Activated CD8-positive, alpha-beta memory T cell treated with anti-CD3 and anti-CD28 coated beads, Interleukin-2, amount 10 ng/mL, durations not matched to agents 7 days and 5 days (primary cell): ENCODE measurements around the gene STX17. TPM values are rescaled to one million over a fixed set of nuclear protein-coding genes. Genes with fewer than 3 reads are reported as not detected.
"Not testable (repeated sequence)": the region's sequence is repeated elsewhere in the genome, so short reads cannot be mapped to it uniquely, and the experiment has no call there.

Experiments used
- ATAC-seq: fragments of 150-1000 bp; cut with Tn5 transposase; one replicate; pipeline ENCODE4 v1.10.0; 2021; ENCODE audit warnings: moderate library complexity
- CTCF ChIA-PET: fragments of 350-600 bp; sonication (Branson Sonifier 250); formaldehyde crosslinking; loops from one replicate; lab custom pipeline; 2021; ENCODE audit warnings: antibody characterized with exemption; lab: Charles Lee
- DNase-seq: peaks from one replicate; pipeline ENCODE4 v3.0.0-alpha.2; 2020
- H3K27ac Mint-ChIP-seq: one replicate; pipeline ENCODE4 v1.8.0; 2021; ENCODE audit warnings: mild to moderate bottlenecking, mixed read lengths
- H3K27me3 Mint-ChIP-seq: one replicate; pipeline ENCODE4 v1.8.0; 2021; ENCODE audit warnings: mixed read lengths
- H3K36me3 Mint-ChIP-seq: one replicate; pipeline ENCODE4 v1.8.0; 2021; ENCODE audit warnings: mild to moderate bottlenecking, mixed read lengths
- H3K4me1 Mint-ChIP-seq: one replicate; pipeline ENCODE4 v1.8.0; 2021; ENCODE audit warnings: mixed read lengths
- H3K4me3 Mint-ChIP-seq: one replicate; pipeline ENCODE4 v1.8.0; 2021; ENCODE audit warnings: mild to moderate bottlenecking, moderate library complexity, mixed read lengths
- H3K9me3 Mint-ChIP-seq: one replicate; pipeline ENCODE4 v1.8.0; 2022; ENCODE audit warnings: low read depth, mixed read lengths
- total RNA-seq, 2 experiments: library from RNA; stranded (reverse); gene quantifications; one replicate each; pipeline ENCODE4 v1.2.3, GENCODE V29; 2021

STX17 gene
- total RNA-seq, 2 experiments from 2014 or later: 32.0 to 37.0 TPM

GRCh38 chr9:99955606-99956005 is 49.2 kb downstream of the STX17 start:
- no peaks in the 10 kb centered on the region for H3K27me3 Mint-ChIP-seq
- DNase-seq: no peak
- no peak for ATAC-seq
- no peak overlapping the region for H3K4me3 Mint-ChIP-seq
- H3K36me3 Mint-ChIP-seq: peaks cover 30% of the 10 kb centered on the region
- CTCF ChIA-PET: no interaction called here
- no peaks in the 10 kb centered on the region for H3K9me3 Mint-ChIP-seq
- H3K27ac Mint-ChIP-seq: no peak overlapping the region
- H3K4me1 Mint-ChIP-seq: peaks cover 9% of the 10 kb centered on the region

- no peak overlapping the region for H3K4me3 Mint-ChIP-seq
- DNase-seq (no peak), ATAC-seq (no peak)
- H3K36me3 Mint-ChIP-seq: peaks cover 30% of the 10 kb centered on the region
- no peaks in the 10 kb centered on the region for H3K27me3 Mint-ChIP-seq
- CTCF ChIA-PET: interaction anchor here (0.7 kb wide), 1 partner anchor 31 kb away, joined by 3 read pairs; no protein-coding TSS in a partner anchor
- H3K9me3 Mint-ChIP-seq: no peaks in the 10 kb centered on the region
- H3K4me1 Mint-ChIP-seq: no peaks in the 10 kb centered on the region
- H3K27ac Mint-ChIP-seq: no peak overlapping the region
These were observed 56.3 kb downstream of the STX17 start for GRCh38 chr9:99962680-99963261.

GRCh38 chr9:99964336-99964735 is 57.9 kb downstream of the STX17 start:
- H3K27ac Mint-ChIP-seq: no peak overlapping the region
- CTCF ChIA-PET: interaction anchor here (1.4 kb wide), 1 partner anchor 153 kb away, joined by 3 read pairs; no protein-coding TSS in a partner anchor
- ATAC-seq (no peak), DNase-seq (no peak)
- H3K4me1 Mint-ChIP-seq: no peaks in the 10 kb centered on the region
- no peaks in the 10 kb centered on the region for H3K27me3 Mint-ChIP-seq
- no peak overlapping the region for H3K4me3 Mint-ChIP-seq
- H3K9me3 Mint-ChIP-seq: no peaks in the 10 kb centered on the region
- peaks cover 33% of the 10 kb centered on the region for H3K36me3 Mint-ChIP-seq

GRCh38 chr9:99966001-99966400 is 59.5 kb downstream of the STX17 start:
- no peaks in the 10 kb centered on the region for H3K27me3 Mint-ChIP-seq
- no peak for DNase-seq
- H3K4me1 Mint-ChIP-seq: no peaks in the 10 kb centered on the region
- H3K4me3 Mint-ChIP-seq: no peak overlapping the region
- peaks cover 36% of the 10 kb centered on the region for H3K36me3 Mint-ChIP-seq
- H3K27ac Mint-ChIP-seq: no peak overlapping the region
- ATAC-seq: no peak
- H3K9me3 Mint-ChIP-seq: no peaks in the 10 kb centered on the region
- CTCF ChIA-PET: no interaction called here

- H3K27me3 Mint-ChIP-seq: no peaks in the 10 kb centered on the region
- no peak overlapping the region for H3K27ac Mint-ChIP-seq
- CTCF ChIA-PET: no interaction called here
- ATAC-seq (no peak), DNase-seq (no peak)
- peaks cover 30% of the 10 kb centered on the region for H3K36me3 Mint-ChIP-seq
- H3K9me3 Mint-ChIP-seq: no peaks in the 10 kb centered on the region
- H3K4me1 Mint-ChIP-seq: no peaks in the 10 kb centered on the region
- H3K4me3 Mint-ChIP-seq: no peak overlapping the region
These were observed 60.3 kb downstream of the STX17 start for GRCh38 chr9:99966716-99967115.

- no peak overlapping the region for H3K27ac Mint-ChIP-seq
- DNase-seq (no peak), ATAC-seq (no peak)
- no peaks in the 10 kb centered on the region for H3K9me3 Mint-ChIP-seq
- CTCF ChIA-PET: no interaction called here
- peaks cover 27% of the 10 kb centered on the region for H3K36me3 Mint-ChIP-seq
- H3K4me3 Mint-ChIP-seq: no peak overlapping the region
- H3K4me1 Mint-ChIP-seq: peaks cover 1% of the 10 kb centered on the region
- no peaks in the 10 kb centered on the region for H3K27me3 Mint-ChIP-seq
These were observed 61.0 kb downstream of the STX17 start for GRCh38 chr9:99967457-99967856.

- DNase-seq: no peak
- Mint-ChIP-seq H3K36me3 (peaks cover 22% of the 10 kb centered on the region), H3K9me3 (no peaks in the 10 kb centered on the region), H3K27ac (no peak overlapping the region), H3K4me1 (peaks cover 2% of the 10 kb centered on the region), H3K27me3 (no peaks in the 10 kb centered on the region), H3K4me3 (no peak overlapping the region)
- CTCF ChIA-PET: no interaction called here
- ATAC-seq: no peak
These were observed 64.0 kb downstream of the STX17 start for GRCh38 chr9:99970481-99970880.

- no peak overlapping the region for H3K27ac Mint-ChIP-seq
- H3K9me3 Mint-ChIP-seq: no peaks in the 10 kb centered on the region
- no peak for ATAC-seq
- H3K4me3 Mint-ChIP-seq: no peak overlapping the region
- peaks cover 21% of the 10 kb centered on the region for H3K36me3 Mint-ChIP-seq
- peaks cover 2% of the 10 kb centered on the region for H3K4me1 Mint-ChIP-seq
- H3K27me3 Mint-ChIP-seq: no peaks in the 10 kb centered on the region
- CTCF ChIA-PET: interaction anchor here (1.1 to 1.4 kb wide), 3 partner anchors 11 to 146 kb away, joined by 3 to 4 read pairs (median 3); no protein-coding TSS in a partner anchor
- no peak for DNase-seq
These were observed 65.0 kb downstream of the STX17 start for GRCh38 chr9:99971410-99971809.

GRCh38 chr9:99973455-99973854 is 67.0 kb downstream of the STX17 start:
- DNase-seq: no peak
- Mint-ChIP-seq H3K9me3 (no peaks in the 10 kb centered on the region), H3K36me3 (peaks cover 16% of the 10 kb centered on the region), H3K27me3 (no peaks in the 10 kb centered on the region), H3K27ac (no peak overlapping the region), H3K4me3 (no peak overlapping the region), H3K4me1 (peaks cover 2% of the 10 kb centered on the region)
- ATAC-seq: no peak
- CTCF ChIA-PET: no interaction called here

- ATAC-seq (no peak), DNase-seq (no peak)
- Mint-ChIP-seq H3K36me3 (peaks cover 1% of the 10 kb centered on the region), H3K4me3 (no peak overlapping the region), H3K27me3 (no peaks in the 10 kb centered on the region), H3K4me1 (peaks cover 2% of the 10 kb centered on the region), H3K9me3 (no peaks in the 10 kb centered on the region), H3K27ac (no peak overlapping the region)
- CTCF ChIA-PET: interaction anchor here (1.2 kb wide), 1 partner anchor 9 kb away, joined by 3 read pairs; no protein-coding TSS in a partner anchor
These were observed 70.8 kb downstream of the STX17 start for GRCh38 chr9:99977033-99977792.

GRCh38 chr9:99978221-99978620 is 71.8 kb downstream of the STX17 start:
- CTCF ChIA-PET: interaction anchor here (0.9 to 1.2 kb wide), 2 partner anchors 8 to 11 kb away, joined by 3 to 4 read pairs; no protein-coding TSS in a partner anchor
- peaks cover 1% of the 10 kb centered on the region for H3K36me3 Mint-ChIP-seq
- no peak overlapping the region for H3K27ac Mint-ChIP-seq

GRCh38 chr9:99980598-99980997 is 74.1 kb downstream of the STX17 start:
- CTCF ChIA-PET: interaction anchor here (1.0 kb wide), 1 partner anchor 796 kb away, joined by 3 read pairs; no protein-coding TSS in a partner anchor
- Mint-ChIP-seq H3K4me3 (no peak overlapping the region), H3K27me3 (no peaks in the 10 kb centered on the region), H3K27ac (no peak overlapping the region), H3K4me1 (no peaks in the 10 kb centered on the region), H3K36me3 (peaks cover 6% of the 10 kb centered on the region), H3K9me3 (no peaks in the 10 kb centered on the region)
- ATAC-seq (no peak), DNase-seq (no peak)

More at GRCh38 chr9:99978221-99978620, 71.8 kb downstream of the STX17 start:
- DNase-seq: no peak
- Mint-ChIP-seq H3K27me3 (no peaks in the 10 kb centered on the region), H3K9me3 (no peaks in the 10 kb centered on the region), H3K4me1 (no peaks in the 10 kb centered on the region), H3K4me3 (no peak overlapping the region)
- no peak for ATAC-seq

- ATAC-seq (no peak), DNase-seq (no peak)
- H3K27ac Mint-ChIP-seq: no peak overlapping the region
- no peaks in the 10 kb centered on the region for H3K27me3 Mint-ChIP-seq
- H3K4me1 Mint-ChIP-seq: no peaks in the 10 kb centered on the region
- CTCF ChIA-PET: interaction anchor here (1.6 to 2.1 kb wide), 2 partner anchors 9 to 16 kb away, joined by 3 to 7 read pairs; no protein-coding TSS in a partner anchor
- H3K4me3 Mint-ChIP-seq: no peak overlapping the region
- H3K9me3 Mint-ChIP-seq: peaks cover 11% of the 10 kb centered on the region
- peaks cover 41% of the 10 kb centered on the region for H3K36me3 Mint-ChIP-seq
These were observed 80.2 kb downstream of the STX17 start for GRCh38 chr9:99986642-99987041.

GRCh38 chr9:99990508-99990907 is 84.1 kb downstream of the STX17 start:
- H3K27me3 Mint-ChIP-seq, DNase-seq, ATAC-seq, H3K27ac Mint-ChIP-seq, H3K4me1 Mint-ChIP-seq, H3K4me3 Mint-ChIP-seq, CTCF ChIA-PET: not testable (repeated sequence)
- peaks cover 14% of the 10 kb centered on the region for H3K9me3 Mint-ChIP-seq
- peaks cover 56% of the 10 kb centered on the region for H3K36me3 Mint-ChIP-seq
